NCI-H2196 treated with DMSO at 0.1 percent for 48 hours (cell line): ENCODE results near the gene ABO.
"Not testable (repeated sequence)": the region's sequence is repeated elsewhere in the genome, so short reads cannot be mapped to it uniquely, and the experiment has no call there.

ENCODE experiments used
- DNase-seq: peaks from one replicate; lab custom pipeline; 2025; ENCODE audit not compliant: unreplicated experiment; lab: John Stamatoyannopoulos, UW

The ABO gene

DNA sequence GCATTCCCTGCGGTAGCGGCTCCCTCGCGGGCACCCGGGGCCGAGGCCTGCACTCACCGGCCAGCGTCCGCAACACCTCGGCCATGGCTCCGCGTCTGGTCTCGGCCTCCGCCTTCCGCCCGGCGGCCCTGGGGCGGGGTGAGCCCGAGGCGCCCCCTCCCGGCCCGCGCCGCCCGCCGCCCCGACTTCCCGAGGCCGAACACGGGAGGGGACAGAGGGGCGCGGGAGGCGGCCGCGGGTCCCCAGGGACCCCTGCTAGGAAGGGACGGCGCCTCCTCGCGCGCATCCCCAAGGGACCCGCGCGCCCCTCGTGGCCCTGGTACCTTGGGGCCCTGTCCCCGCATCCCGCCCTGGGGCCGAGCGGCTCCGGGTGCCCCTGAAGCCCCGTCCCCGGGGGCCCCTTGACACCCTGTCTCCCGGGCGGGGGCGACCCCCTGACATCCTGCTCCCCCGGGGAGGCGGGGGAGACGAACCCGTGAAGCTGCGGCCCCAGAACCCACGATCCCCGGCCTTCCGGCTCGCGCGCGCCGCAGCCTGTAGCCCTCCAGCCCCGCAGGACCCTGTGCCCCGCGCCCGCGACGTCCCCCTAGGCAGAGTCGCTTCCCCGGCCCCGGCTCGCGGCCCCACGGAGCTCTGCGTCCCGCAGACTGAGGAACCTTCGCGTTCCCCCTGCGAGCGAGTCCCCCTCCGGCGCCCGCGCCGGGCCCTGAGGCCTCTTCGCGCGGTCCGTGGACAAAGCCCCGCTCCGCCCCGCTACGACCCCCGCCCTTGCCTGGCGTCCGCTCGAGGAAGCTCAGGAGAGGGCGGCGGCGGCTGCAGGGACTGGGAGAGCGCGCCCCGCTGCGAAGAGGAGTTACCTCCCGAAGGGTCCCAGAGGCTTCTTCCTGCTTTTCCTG, at the start of gene ABO:
Gene ABO, minus strand, starts transcription at position 97 of the 896 bp plus-strand sequence.
- no peak for DNase-seq

DNA sequence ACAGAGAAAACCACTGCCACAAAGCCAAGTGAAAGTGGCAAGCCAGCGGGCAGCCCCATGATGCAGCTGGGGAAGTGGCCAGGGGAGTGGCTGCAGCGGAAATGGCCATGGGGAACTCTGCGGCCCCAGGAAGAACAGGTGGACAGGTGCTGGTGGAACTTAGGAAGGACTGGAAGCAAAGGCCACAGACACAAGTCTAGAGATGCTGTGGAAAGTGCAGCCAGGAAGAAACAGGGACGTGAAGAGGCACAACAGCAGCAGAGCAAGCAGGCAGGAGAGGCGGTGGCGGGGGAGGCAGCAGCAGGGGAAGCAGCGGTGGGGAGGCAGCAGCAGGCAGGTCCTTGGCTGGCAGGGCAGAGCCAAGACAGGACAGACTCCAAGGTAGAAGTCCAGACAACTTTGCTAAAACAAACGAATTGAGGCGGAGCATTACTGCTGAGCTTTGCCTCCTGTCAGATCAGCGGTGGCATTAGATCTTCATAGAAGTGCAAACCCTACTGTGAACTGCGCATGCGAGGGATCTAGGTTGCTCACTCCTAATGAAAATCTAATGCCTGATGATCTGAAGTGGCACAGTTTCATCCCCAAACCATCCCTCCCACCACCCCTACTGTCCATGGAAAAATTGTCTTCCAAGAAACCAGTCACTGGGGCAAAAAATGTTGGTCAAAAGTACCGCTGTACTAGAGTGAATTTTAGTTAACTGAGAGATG, 49.1 kb upstream of the ABO start:
- no peak for DNase-seq

DNA sequence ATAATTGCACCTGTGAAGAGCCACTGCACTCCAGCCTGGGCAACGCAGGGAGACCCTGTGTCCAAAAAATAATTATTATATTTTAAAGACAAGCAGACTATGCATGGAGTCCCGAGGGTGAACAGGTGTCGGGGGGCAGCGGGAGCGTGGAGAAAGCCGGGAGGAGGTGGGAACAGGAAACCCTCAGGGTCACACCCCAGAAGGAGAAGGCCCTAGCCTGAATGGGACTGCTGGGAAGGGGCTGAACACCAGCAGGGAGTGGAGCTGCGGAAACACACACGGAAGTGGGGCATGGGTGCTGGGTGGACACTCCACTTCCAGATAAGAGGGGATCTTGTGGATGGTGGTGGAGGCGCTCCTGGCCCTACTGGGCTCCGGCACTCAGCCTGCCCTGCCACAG, 48.2 kb upstream of the ABO start:
- DNase-seq, result no peak

- no peak for DNase-seq
These were observed 47.7 kb upstream of the ABO start for GRCh38 chr9:133322701-133323100.

DNA sequence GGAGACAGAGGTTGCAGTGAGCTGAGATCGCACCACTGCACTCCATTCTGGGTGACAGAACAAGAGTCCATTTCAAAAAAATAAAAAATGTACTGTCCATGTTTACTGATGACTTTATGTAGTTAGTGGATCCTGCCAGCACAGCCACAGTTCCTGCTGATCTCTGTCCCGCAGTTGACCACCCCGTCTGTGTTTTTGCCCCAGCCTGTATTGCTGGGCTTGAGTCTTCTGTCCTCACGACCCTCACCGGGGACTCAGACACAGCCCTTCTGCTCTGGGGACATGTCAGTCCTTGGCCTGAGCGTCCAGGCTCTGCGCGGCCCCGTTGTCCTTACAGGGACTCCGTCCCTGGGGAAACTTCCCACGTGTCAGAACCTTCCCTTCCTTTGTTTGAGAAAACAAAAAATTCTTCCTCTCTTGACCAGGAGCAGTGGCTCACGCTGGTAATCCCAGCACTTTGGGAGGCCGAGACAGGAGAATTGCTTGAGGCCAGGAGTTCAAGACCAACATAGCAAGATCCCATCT, 46.5 kb upstream of the ABO start:
- DNase-seq, result no peak

DNA sequence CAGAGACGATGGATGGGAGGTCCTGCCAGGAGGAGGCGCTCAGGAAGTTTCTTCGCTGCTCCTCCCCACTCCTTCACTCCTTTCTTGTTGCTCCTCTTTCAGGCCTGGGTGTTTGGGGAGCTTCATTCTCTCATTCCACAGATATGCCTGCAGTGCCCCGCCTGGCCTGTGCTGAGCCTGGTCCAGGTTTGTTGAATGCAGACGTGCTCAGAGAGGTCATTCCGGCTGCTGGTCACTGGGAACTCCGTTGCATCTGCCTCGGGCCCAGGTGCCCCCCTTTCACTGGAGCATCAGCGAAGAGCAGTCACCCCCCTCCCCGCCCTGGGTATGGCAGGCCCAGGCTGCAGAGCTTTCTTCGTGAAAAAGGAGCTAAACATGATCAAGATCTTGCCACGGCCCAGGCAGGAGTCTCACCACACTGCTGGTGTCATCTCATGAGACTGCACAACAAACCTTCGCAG, 45.5 kb upstream of the ABO start:
- no peak for DNase-seq

DNA sequence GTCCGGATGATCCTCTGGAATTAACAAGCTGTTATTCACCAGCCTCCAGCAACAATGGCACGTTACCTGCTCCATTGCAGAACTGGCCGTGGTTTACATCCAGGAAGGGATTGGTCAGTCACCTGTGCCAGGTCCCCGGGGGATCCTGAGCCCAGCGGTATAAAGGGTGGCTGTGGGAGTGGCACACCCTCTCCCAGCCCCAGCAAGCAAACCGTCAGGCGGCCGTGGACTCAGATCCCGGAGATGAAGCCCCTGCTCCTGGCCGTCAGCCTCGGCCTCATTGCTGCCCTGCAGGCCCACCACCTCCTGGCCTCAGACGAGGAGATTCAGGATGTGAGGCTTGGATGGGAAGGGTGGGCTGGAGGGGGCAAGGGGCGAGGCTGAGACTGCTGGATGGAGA, 42.5 kb upstream of the ABO start:
- DNase-seq, result not testable (repeated sequence)

GRCh38 chr9:133315997-133316396, 41.0 kb upstream of the ABO start:
- DNase-seq, result no peak

DNA sequence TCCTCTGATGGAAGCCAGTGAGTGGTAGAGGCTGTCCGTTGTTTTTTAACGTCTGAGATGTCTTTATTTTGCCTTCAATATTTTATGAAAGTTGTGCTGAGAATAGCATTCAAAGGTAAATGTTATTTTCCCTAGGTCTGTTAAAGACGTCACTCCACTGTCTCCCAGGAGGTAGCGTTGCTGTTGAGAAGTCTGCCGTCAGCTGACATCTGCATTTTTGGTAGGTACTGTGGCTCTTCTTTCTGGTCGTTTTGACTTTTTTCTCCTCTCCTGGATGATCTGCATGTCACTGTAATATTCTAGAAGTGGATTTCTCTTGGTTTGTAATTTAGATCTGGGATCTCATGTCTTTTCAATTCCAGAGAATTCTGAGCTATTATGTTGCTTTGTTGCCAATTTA, 34.6 kb upstream of the ABO start:
- no peak for DNase-seq

GRCh38 chr9:133307301-133307700, 32.3 kb upstream of the ABO start:
- DNase-seq, result no peak

- no peak for DNase-seq
These were observed 31.5 kb upstream of the ABO start for GRCh38 chr9:133306242-133307204.

- DNase-seq, result no peak
These were observed 30.7 kb upstream of the ABO start for GRCh38 chr9:133305731-133306130.

GRCh38 chr9:133304477-133305377, 29.7 kb upstream of the ABO start:
- no peak for DNase-seq

GRCh38 chr9:133304158-133304470, 29.1 kb upstream of the ABO start:
- DNase-seq, result no peak

DNA sequence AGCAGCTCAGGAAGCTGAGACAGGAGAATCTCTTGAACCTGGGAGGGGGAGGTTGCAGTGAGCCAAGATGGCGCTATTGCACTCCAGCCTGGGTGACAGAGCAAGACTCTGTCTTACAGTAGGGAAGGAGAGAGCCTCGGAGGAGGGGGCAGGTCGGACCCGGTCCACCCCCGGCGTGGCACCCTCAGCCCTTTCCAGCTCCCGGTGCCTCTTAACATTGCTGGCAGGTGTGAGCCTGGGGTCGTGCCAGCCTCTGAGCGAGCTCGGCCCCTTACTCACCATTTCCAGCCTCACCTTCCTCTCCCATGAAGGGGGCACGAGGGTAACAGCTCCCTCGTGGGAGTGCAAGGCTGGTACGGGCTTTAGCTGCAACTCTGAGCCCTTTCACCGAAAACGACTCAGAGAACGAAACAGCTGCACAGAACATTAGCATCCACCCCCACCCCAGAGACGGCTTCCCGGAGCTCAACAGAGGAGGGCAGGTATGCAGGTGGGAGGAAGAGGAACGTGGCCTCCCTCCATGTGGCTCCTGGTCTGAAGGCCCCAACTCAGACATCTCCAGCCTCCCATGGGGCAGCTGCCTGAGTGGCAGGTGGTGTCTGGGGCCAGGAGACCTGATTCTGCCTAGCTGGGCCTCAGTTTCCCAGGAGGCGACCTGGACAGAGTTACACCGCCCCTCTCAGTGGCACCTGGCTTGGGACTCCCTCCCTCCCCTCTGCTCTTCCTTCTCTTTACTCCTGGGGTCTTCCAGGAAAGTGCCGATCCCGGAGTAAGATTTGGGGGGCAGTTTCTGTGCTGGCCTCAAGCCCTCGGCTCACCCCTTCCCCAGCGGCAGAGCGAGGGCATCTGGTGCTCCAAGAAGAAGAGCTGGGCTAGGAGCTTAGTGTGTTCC, 28.5 kb upstream of the ABO start:
- DNase-seq, result no peak

- no peak for DNase-seq
These were observed 26.5 kb upstream of the ABO start for GRCh38 chr9:133301253-133302230.

GRCh38 chr9:133299996-133300395, 25.0 kb upstream of the ABO start:
- not testable (repeated sequence) for DNase-seq

DNA sequence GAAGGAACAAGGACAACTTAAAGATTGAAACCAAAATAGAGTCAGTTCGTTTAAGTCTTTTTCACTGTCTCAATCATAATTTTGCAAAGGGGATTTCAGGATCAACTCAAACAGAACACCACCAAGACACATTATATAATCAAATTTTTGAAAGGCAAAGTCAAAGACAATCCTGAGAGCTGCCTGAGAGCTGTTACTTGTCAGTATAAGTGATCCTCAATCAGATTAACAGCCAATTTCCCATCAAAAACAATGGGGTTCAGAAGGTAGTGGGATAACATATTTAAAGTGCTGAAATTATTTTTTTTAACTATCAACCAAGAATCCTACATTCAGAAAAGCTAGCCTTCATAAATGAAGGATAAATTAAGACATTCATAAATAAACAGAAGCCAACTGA, 19.3 kb upstream of the ABO start:
- DNase-seq, result no peak
